C1 segment of cervical spinal cord (tissue), 14 donors: ENCODE data around the gene CASP14.
"Not testable (repeated sequence)": the region's sequence is repeated elsewhere in the genome, so short reads cannot be mapped to it uniquely, and the experiment has no call there.

ENCODE experiments used
- DNase-seq, 14 donors: peaks; one replicate each; lab custom pipeline; 2025; lab: John Stamatoyannopoulos, UW

The CASP14 gene, protein sequence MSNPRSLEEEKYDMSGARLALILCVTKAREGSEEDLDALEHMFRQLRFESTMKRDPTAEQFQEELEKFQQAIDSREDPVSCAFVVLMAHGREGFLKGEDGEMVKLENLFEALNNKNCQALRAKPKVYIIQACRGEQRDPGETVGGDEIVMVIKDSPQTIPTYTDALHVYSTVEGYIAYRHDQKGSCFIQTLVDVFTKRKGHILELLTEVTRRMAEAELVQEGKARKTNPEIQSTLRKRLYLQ

DNA sequence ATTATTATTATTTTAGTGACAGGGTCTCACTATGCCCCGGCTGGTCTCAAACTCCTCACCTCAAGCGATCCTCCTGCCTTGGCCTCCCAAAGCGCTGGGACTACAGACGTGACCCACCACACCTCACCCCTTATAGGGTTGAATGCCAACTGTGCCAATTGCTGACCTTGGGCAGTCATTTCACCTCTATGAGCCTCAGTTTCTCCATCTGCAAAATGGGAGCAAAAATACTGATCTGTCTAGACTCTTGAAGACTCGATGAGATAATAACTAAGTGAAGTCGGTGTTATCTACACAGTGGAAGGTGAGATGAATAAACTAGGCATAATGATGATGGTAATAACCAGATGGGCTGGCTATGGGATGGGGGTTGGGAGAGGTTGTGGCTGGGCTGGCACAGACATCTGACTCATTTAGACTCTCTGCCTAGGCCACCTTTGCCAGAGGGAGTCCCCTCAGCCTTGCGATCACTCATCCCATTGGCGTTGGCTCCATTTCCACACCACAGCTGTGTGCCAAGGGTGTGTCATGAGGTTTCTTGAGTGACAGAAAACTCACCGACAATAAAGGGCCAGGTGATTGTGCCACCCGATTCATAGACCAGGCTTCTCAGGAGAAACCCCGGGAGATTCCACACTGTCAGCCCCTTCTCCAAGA lies at the start of gene CASP14:
Gene CASP14, plus strand, starts transcription at position 596 of the 657 bp plus-strand sequence. CDS start 2,772 bp downstream, outside the sequence.
- DNase-seq, result no peak

DNA sequence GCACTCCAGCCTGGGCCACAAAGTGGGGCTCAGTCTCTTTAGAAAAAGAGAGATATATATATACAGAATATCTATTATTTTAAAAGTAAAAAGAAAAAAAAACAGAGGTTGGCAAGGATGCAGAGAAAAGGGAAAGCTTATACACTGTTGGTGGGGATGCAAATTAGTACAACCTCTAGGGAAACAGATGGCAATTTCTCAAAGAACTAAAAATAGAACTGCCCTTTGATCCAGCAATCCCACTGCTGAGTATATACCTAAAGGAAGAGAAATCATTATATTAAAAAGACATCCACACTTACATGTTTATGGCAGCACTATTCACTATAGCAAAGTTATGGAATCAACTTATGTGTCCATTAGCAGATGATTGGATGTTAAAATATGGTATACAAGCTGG lies 41.0 kb upstream of the CASP14 start:
- no peak for DNase-seq

DNA sequence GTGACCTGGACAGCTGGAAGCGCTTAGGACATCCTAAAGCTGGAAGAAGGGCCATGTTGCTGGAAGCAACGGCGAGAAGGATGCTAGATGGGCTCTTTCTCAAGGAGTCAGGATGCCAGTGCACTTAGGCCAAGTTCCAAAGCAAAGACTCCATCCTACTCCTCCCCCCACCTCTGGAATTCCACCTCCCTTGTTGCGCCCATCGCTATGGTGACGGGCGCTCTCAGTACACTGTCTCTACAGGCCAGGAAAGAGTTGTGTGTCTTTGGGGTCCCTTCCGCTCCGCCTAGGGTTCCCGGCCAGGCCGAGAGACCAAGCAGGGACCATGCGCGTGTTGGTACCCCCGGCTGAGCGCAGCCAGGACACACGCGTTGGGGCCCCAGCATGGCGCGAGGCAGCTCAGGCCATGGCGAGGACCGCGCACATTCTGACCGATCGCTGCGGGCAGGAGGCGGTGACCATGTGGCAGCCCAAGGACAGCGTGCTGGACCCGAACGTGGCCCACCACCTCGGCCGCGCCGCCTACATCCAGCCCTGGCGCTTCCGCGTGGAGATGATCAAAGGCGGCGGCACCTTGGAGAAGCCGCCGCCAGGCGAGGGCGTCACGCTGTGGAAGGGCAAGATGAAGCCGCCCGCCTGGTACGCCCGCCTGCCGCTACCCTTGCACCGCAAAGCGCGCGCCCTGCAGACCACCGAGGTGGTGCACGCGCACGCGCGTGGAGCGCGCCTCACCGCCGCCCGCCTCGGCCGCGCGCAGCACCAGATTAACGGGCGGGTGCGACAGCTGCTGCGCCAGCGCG lies 38.6 kb upstream of the CASP14 start:
- no peak for DNase-seq

- DNase-seq, result no peak
Observed at GRCh38 chr19:15014579-15014978, 34.7 kb upstream of the CASP14 start.

DNA sequence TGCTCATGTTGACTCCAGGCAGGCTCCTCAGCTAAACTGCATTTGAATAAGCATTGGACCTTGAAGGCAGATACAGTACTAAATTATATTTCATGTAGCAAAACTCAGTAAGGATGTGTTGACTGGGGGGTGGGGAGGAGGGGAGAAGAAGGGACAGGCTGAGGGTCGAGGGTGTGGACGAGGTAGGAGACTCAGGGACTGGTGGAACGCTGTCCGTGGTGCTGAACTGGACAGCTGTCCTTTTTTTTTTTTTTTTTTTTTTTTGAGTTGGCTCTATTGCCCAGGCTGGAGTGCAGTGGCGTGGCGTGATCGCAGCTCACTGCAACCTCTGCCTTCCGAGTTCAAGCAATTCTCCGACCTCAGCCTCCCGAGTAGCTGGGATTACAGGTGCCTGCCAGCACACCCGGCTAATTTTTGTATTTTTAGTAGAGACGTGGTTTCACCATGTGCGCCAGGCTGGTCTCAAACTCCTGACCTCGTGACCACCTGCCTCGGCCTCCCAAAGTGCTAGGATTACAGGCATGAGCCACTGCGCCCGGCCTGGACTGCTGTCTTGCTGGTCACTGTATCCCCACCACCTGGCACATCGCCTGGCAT lies 33.2 kb upstream of the CASP14 start:
- DNase-seq, result no peak

- not testable (repeated sequence) for DNase-seq
Observed at GRCh38 chr19:15018836-15019235, 30.4 kb upstream of the CASP14 start.

- DNase-seq, result no peak
Observed at GRCh38 chr19:15021286-15022007, 27.8 kb upstream of the CASP14 start.

- DNase-seq, result no peak
Observed at GRCh38 chr19:15022752-15023151, 26.5 kb upstream of the CASP14 start.

DNA sequence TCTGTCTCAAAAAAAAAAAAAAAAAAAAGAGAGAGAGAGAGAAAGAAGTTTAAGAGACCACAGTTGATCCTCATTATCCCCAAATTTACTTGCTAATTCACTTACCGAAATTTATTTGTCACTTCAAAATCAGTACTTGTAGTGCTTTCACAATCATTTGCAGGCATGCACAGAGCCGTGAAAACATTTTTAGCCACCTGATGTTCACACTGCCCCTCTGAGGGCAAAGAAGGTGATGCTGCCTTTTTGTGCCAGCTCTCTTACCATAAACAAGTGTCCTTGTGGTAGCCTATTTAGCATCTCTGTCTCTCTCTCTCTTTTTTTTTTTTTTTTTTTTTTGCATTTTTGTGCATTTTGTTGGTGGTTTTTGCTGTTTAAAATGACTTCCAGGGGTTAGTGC lies 24.1 kb upstream of the CASP14 start:
- no peak for DNase-seq

GRCh38 chr19:15028490-15028889 lies 20.8 kb upstream of the CASP14 start:
- no peak for DNase-seq

GRCh38 chr19:15031675-15032074 lies 17.6 kb upstream of the CASP14 start:
- DNase-seq, result no peak

GRCh38 chr19:15035795-15036311 lies 13.4 kb upstream of the CASP14 start:
- DNase-seq, result no peak

- no peak for DNase-seq
Observed at GRCh38 chr19:15037586-15037985, 11.7 kb upstream of the CASP14 start.

GRCh38 chr19:15038294-15038693 lies 11.0 kb upstream of the CASP14 start:
- DNase-seq, result no peak

DNA sequence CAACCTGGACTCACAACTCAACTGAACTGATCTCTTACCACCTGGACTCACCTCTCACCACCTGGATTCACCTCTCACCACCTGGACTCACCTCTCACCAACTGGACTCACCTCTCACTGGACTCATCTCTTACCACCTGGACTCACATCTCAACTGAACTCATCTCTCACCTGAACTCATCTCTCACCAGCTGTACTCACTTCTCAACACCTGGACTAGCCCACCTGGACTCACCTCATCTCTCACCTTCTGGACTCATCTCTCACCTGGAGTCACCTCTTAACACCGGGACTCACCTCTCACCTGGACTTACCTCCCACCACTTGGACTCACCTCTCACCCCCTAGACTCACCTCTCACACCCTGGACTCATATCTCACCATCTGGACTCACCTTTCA lies 7.3 kb upstream of the CASP14 start:
- no peak for DNase-seq

- no peak for DNase-seq
Observed at GRCh38 chr19:15042826-15043225, 6.5 kb upstream of the CASP14 start.

- no peak for DNase-seq
Observed at GRCh38 chr19:15045506-15045905, 3.8 kb upstream of the CASP14 start.

GRCh38 chr19:15047680-15048079 lies 1.6 kb upstream of the CASP14 start:
- DNase-seq, result no peak

DNA sequence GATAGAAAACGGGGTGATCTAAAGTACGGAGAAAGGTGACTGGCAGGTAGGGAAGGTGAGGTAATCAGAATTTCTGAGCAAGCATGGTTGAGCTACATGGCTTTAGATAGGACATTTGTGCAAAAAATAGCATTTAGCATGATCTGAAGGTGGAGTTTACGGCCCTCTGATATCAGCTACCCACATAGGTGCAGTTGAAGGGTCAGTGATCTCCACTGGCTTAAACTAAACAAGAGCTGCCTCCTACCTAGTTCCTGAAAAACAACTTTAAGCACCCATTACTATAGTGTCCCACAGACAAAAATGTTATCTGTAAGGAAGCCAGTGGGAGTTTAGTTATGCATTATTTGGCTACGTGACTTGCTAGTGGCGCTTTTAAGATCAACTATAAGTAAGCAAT lies 1.2 kb upstream of the CASP14 start:
- no peak for DNase-seq

DNA sequence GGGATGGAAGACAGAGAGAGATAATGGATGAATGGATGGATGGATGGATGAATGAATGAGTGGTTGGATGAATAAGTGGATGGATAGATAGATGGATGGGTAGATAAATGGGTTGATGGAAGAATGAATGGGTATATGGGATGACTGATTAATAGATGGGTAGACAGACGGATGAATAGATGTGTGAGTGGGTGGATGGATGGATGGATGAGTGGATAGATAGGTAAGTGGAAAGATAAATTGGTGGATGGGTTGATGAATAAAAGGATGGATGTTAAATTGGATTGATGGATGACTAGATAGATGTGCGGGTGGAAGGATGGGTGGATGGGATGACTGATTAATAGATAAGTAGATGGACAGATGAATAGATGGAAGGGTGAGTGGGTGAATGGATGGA lies 1.4 kb downstream of the CASP14 start:
- no peak for DNase-seq

GRCh38 chr19:15062036-15062435 lies 12.8 kb downstream of the CASP14 start:
- no peak for DNase-seq
